H9 (cell line): ENCODE results near the gene CYB5A. TPM values are rescaled to one million over a fixed set of nuclear protein-coding genes. Genes with fewer than 3 reads are reported as not detected.

Experiments used
- DNase-seq: peaks from one replicate; pipeline ENCODE4 v3.0.0-alpha.2; 2017
- H2AFZ ChIP-seq: one replicate; pipeline ENCODE4 v1.6.1; 2013; ENCODE audit warnings: mild to moderate bottlenecking, low read length, control low read depth, moderate library complexity
- H2AK5ac ChIP-seq: 2 replicates; pipeline ENCODE4 v1.6.1; 2013; ENCODE audit warnings: low read length, control low read depth, mixed read lengths; ENCODE audit not compliant: insufficient read length
- H2BK120ac ChIP-seq: one replicate; pipeline ENCODE4 v1.6.1; 2013; ENCODE audit warnings: low read depth, mild to moderate bottlenecking, low read length, control low read depth, inconsistent platforms; ENCODE audit not compliant: poor library complexity, severe bottlenecking
- H2BK12ac ChIP-seq: 2 replicates; pipeline ENCODE4 v1.6.1; 2013; ENCODE audit warnings: low read length, control low read depth, mixed read lengths, low read depth; ENCODE audit not compliant: insufficient read length
- H2BK15ac ChIP-seq: 2 replicates; pipeline ENCODE4 v1.6.1; 2013; ENCODE audit warnings: low read depth, low read length, control low read depth
- H2BK20ac ChIP-seq: one replicate; pipeline ENCODE4 v1.6.1; 2013; ENCODE audit warnings: low read depth, mild to moderate bottlenecking, low read length, control low read depth, inconsistent platforms; ENCODE audit not compliant: poor library complexity, severe bottlenecking
- H2BK5ac ChIP-seq: 2 replicates; pipeline ENCODE4 v1.6.1; 2013; ENCODE audit warnings: low read length, control low read depth, mixed read lengths; ENCODE audit not compliant: insufficient read length
- H3K14ac ChIP-seq: 2 replicates; pipeline ENCODE4 v1.6.1; 2013; ENCODE audit warnings: low read length, control low read depth; ENCODE audit not compliant: insufficient read depth
- H3K18ac ChIP-seq: 2 replicates; pipeline ENCODE4 v1.6.1; 2013; ENCODE audit warnings: low read depth, mild to moderate bottlenecking, mixed read lengths, low read length, control low read depth; ENCODE audit not compliant: insufficient read length
- H3K23ac ChIP-seq: 2 replicates; pipeline ENCODE4 v1.6.1; 2013; ENCODE audit warnings: low read length, control low read depth, mixed read lengths, low read depth; ENCODE audit not compliant: insufficient read length
- H3K23me2 ChIP-seq: 2 replicates; pipeline ENCODE4 v1.6.1; 2013; ENCODE audit warnings: low read depth, mild to moderate bottlenecking, mixed read lengths, low read length, control low read depth; ENCODE audit not compliant: insufficient read length, poor library complexity, severe bottlenecking
- H3K27ac ChIP-seq: 2 replicates; pipeline ENCODE4 v1.5.1; 2013; ENCODE audit warnings: low read length, control low read depth, mixed read lengths, low read depth; ENCODE audit not compliant: insufficient read length
- H3K27me3 ChIP-seq: 2 replicates; pipeline ENCODE4 v1.6.1; 2013; ENCODE audit warnings: low read length, control low read depth, inconsistent platforms; ENCODE audit not compliant: insufficient read depth
- H3K4ac ChIP-seq: 2 replicates; pipeline ENCODE4 v1.6.1; 2013; ENCODE audit warnings: low read depth, mild to moderate bottlenecking, control low read depth, inconsistent platforms, low read length, moderate library complexity
- H3K4me1 ChIP-seq: 2 replicates; pipeline ENCODE4 v1.6.1; 2013; ENCODE audit warnings: low read length, control low read depth, inconsistent platforms; ENCODE audit not compliant: insufficient read depth
- H3K4me2 ChIP-seq: 2 replicates; pipeline ENCODE4 v1.6.1; 2013; ENCODE audit warnings: low read length, control low read depth, mixed read lengths; ENCODE audit not compliant: insufficient read length, insufficient read depth
- H3K56ac ChIP-seq: 2 replicates; pipeline ENCODE4 v1.6.1; 2013; ENCODE audit warnings: low read depth, mild to moderate bottlenecking, mixed read lengths, low read length, control low read depth; ENCODE audit not compliant: insufficient read length
- H3K79me1 ChIP-seq: 2 replicates; pipeline ENCODE4 v1.6.1; 2013; ENCODE audit warnings: low read depth, mild to moderate bottlenecking, moderate library complexity, low read length, control low read depth, inconsistent platforms; ENCODE audit not compliant: insufficient read depth, poor library complexity, severe bottlenecking
- H3K79me2 ChIP-seq: 2 replicates; pipeline ENCODE4 v1.6.1; 2013; ENCODE audit warnings: low read length, control low read depth, inconsistent platforms; ENCODE audit not compliant: insufficient read depth
- H3K9ac ChIP-seq: 2 replicates; pipeline ENCODE4 v1.6.1; 2013; ENCODE audit warnings: low read length, control low read depth, mixed read lengths; ENCODE audit not compliant: insufficient read length; ENCODE audit errors: extremely low read depth
- H3K9me3 ChIP-seq: one replicate; pipeline ENCODE4 v1.6.1; 2013; ENCODE audit warnings: low read depth, low read length, inconsistent platforms; ENCODE audit not compliant: control insufficient read depth
- H3T11ph ChIP-seq: one replicate; pipeline ENCODE4 v1.6.1; 2013; ENCODE audit warnings: mild to moderate bottlenecking, low read length, control low read depth, inconsistent platforms
- H4K20me1 ChIP-seq: one replicate; pipeline ENCODE4 v1.6.1; 2013; ENCODE audit not compliant: control insufficient read depth, insufficient read length, insufficient read depth
- H4K5ac ChIP-seq: 2 replicates; pipeline ENCODE4 v1.6.1; 2013; ENCODE audit warnings: low read depth, mild to moderate bottlenecking, mixed read lengths, low read length, control low read depth; ENCODE audit not compliant: insufficient read length
- H4K8ac ChIP-seq: replicated peaks from 2 replicates; pipeline ENCODE4 v1.6.1; 2013; ENCODE audit warnings: low read length, control low read depth, mixed read lengths, low read depth; ENCODE audit not compliant: insufficient read length
- H4K91ac ChIP-seq: 2 replicates; pipeline ENCODE4 v1.6.1; 2013; ENCODE audit warnings: low read depth, mild to moderate bottlenecking, moderate library complexity, mixed read lengths, low read length, control low read depth; ENCODE audit not compliant: insufficient read length
- H3K27ac Mint-ChIP-seq, 3 experiments: 2 replicates in 2 of 3; 3 replicates in 1 of 3; pipeline ENCODE4 v1.8.0; 2020 to 2021; ENCODE audit warnings: mixed read lengths in 3 of 3, mild to moderate bottlenecking in 1 of 3, moderate library complexity in 1 of 3
- H3K27me3 Mint-ChIP-seq: 2 replicates; pipeline ENCODE4 v1.8.0; 2021; ENCODE audit warnings: low read depth, mild to moderate bottlenecking, moderate library complexity, mixed read lengths
- H3K36me3 Mint-ChIP-seq, 3 experiments: 2 replicates in 2 of 3; 3 replicates in 1 of 3; pipeline ENCODE4 v1.8.0; 2020 to 2021; ENCODE audit warnings: low read depth in 3 of 3, mixed read lengths in 3 of 3; ENCODE audit not compliant: insufficient read depth in 1 of 3
- H3K4me1 Mint-ChIP-seq, 2 experiments: 2 replicates each; pipeline ENCODE4 v1.8.0; 2020; ENCODE audit warnings: mixed read lengths in 2 of 2
- H3K4me3 Mint-ChIP-seq, 2 experiments: 2 replicates in 1 of 2; 3 replicates in 1 of 2; pipeline ENCODE4 v1.8.0; 2020 to 2021; ENCODE audit warnings: mild to moderate bottlenecking in 2 of 2, mixed read lengths in 2 of 2, moderate library complexity in 1 of 2
- H3K9me3 Mint-ChIP-seq, 2 experiments: 2 replicates in 1 of 2; 3 replicates in 1 of 2; pipeline ENCODE4 v1.8.0; 2020; ENCODE audit warnings: mild to moderate bottlenecking in 2 of 2, mixed read lengths in 2 of 2, moderate library complexity in 1 of 2
- CTCF ChIP-seq: fragments of 200-600 bp; sonication (generic); conservative IDR thresholded peaks from 3 replicates; pipeline ENCODE4 v1.8.0; 2021; ENCODE audit warnings: antibody characterized with exemption, mild to moderate bottlenecking
- WGBS: extraction: QIAGEN DNeasy Blood & Tissue Kit; methylation state at CpG from one replicate; pipeline ENCODE4 v1.1.7; 2013; ENCODE audit warnings: missing lambda C conversion rate, low lambda C conversion rate, mixed read lengths; ENCODE audit not compliant: insufficient read length; ENCODE audit errors: extremely low coverage; 5-methylcytosine and 5-hydroxymethylcytosine counted together
- total RNA-seq: library from RNA; stranded (reverse); gene quantifications from 2 replicates; pipeline ENCODE4 v1.2.1, GENCODE V29; 2021

The CYB5A gene
- total RNA-seq, 1 experiment from 2014 or later: 93.2 TPM

GRCh38 chr18:74278058-74278457 is 13.7 kb downstream of the CYB5A start:
- DNase-seq: no peak
- Histone ChIP-seq H3K23ac (no peak overlapping the region), H3K4ac (no peak overlapping the region), H2BK5ac (no peak overlapping the region), H2BK20ac (no peak overlapping the region), H2AK5ac (no peak overlapping the region), H3K9ac (no peak overlapping the region), H4K8ac (no peak overlapping the region), H3K14ac (no peak overlapping the region), H2BK120ac (no peak overlapping the region), H3K9me3 (no peaks in the 10 kb centered on the region), H2AFZ (no peak overlapping the region), H3T11ph (no peak overlapping the region), H2BK12ac (no peak overlapping the region), H3K18ac (no peak overlapping the region), H3K27ac (no peak overlapping the region), H4K20me1 (no peaks in the 10 kb centered on the region), H3K79me1 (peaks cover 12% of the 10 kb centered on the region), H3K27me3 (no peaks in the 10 kb centered on the region), H3K56ac (no peak overlapping the region), H3K4me2 (no peak overlapping the region), H2BK15ac (no peak overlapping the region), H3K23me2 (no peaks in the 10 kb centered on the region), H3K79me2 (peaks cover 13% of the 10 kb centered on the region; the same call in 1 of the 2 replicates), H4K5ac (no peak overlapping the region), H3K4me1 (peaks cover 24% of the 10 kb centered on the region), H4K91ac (no peak overlapping the region)
- no peak for TF ChIP-seq CTCF
- Mint-ChIP-seq H3K4me3 (no peak overlapping the region), H3K27me3 (no peaks in the 10 kb centered on the region), H3K27ac (no peak overlapping the region), H3K4me1 (peaks cover 51 to 54% of the 10 kb centered on the region in 2 experiments), H3K36me3 (peaks cover 16 to 22% (median 21%) of the 10 kb centered on the region in 3 experiments), H3K9me3 (no peaks in the 10 kb centered on the region)
- no CpG with 5 or more reads among the region's 7 CpGs for WGBS
